Right renal pelvis (tissue), 4 donors: ENCODE measurements around the gene TRPM5. TPM values are rescaled to one million over a fixed set of nuclear protein-coding genes. Genes with fewer than 3 reads are reported as not detected.

ENCODE experiments used
- DNase-seq, 4 donors: peaks; one replicate each; pipeline ENCODE4 v3.0.0-alpha.2; 2013; ENCODE audit warnings: low read depth in 4 of 4, low spot score in 3 of 4, missing footprints in 1 of 4
- polyA plus RNA-seq, 4 donors: library from polyadenylated mRNA; unstranded; fragments of 120-200 nt; gene quantifications; one replicate each; pipeline ENCODE4 v1.2.1, GENCODE V29; 2013; ENCODE audit not compliant: insufficient read length in 4 of 4

The TRPM5 gene
- polyA plus RNA-seq, 4 donors: 2.0 to 3.1 (median 3.0) TPM

DNA sequence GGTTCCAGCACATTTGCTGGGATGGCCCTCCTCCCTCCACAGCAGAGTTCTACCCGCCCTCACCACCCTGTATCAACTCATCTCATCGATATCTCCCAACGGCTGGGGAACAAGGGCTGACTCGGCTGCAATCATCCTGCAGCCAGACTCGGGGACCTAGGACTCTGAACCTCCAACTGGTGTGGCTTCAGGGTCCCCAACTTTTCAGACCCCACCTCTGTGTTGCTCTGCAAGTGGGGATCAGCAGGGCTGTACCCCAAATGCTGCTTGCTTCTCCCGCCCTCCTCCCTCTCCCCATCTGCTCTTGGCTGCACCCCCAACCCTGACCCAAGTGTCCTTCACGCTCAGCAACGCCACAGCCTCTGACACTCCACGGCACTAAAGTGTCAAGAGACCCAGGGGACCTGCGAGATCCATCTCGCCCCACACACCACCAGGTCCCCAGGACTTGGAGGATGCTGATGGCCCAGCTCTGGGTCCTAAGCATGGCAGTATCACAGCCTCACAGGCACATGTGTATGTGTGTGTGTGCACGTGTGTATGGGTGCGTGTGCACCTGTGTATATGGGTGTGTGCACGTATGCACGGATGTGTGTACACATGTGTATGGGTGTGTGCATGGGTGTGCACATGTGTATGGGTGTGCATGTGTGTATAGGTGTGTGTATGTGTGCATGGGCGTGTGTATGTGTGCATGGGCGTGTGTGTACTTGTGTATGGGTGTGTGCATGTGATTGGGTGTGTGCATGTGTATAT is 26.9 kb upstream of the TRPM5 start:
- no peak for DNase-seq

DNA sequence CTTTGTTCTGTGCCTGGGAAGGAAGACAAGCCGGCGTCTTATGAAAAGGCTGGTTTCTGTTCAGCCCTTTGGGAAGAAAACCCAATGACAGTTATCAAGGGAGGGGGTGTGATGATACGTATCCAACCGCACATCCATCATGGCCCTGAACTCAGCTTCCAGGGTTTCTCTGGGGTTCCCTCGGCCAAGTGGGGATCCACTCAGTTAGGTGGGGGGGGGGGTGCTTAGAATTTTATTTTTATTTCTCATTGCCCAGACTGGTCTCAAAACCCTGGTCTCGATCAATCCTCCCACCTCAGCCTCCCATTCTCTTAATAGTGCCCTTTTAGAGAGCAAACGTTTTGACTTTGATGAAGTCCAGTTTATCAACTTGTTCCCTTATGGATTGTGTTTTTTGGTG is 26.2 kb upstream of the TRPM5 start:
- no peak for DNase-seq

DNA sequence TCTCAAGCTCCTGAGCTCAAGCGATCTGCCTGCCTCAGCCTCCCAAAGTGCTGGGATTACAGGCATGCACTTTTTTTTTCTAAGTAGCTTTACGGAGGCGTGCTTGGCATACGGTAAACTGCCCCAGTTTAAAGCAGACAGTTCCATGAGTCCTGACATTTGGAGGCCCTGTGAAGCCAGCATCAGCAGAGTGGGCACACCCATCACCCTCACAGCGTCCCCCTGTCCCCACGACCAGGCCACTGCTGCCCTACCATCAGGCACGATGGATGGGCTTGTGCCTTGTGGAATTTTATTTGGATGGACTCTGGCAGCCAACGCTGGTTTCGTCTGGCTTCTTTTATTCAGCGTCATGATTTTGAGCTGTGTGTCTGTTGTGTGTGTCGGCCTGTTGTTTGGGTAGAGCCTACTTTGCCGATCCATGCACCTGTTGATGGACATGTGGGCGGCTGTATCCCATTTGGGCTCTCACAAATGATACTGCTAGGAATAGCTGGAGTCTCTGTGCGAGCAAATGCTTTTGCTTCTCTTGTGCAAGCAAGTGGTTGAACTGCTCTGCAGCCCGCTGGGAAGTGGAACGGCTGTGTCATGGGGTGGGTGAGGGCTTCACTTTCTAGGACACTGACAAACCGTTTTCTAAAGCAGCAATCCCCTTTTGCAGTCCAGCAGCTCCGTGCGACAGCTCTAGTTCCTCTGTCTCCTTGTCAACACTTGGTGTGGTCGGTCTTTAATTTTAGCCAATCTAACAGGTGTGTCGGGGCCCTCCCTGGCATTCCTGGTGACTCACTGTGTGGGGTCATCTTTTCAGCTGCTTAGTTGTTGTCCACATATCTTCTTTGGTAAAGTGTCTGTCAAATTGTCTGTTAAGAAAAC is 24.3 kb upstream of the TRPM5 start:
- DNase-seq: no peak

DNA sequence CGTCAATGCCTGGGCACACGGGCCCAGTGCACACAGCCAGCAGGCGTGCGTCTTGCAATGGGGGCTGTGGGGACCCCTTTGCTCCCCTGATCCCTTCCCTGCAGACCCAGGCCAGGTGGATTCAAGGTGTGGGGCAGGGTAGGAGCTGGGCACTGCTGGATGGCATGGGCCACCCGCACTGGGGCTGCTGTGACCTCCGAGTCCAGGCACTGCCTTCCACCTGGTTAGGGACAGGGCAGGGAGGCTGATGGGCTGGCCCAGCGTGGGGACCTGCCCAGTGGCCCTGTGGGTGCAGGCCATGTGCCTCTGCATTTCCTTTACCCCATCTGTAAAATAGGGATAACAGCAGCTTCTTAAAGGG is 23.4 kb upstream of the TRPM5 start:
- DNase-seq: no peak

DNA sequence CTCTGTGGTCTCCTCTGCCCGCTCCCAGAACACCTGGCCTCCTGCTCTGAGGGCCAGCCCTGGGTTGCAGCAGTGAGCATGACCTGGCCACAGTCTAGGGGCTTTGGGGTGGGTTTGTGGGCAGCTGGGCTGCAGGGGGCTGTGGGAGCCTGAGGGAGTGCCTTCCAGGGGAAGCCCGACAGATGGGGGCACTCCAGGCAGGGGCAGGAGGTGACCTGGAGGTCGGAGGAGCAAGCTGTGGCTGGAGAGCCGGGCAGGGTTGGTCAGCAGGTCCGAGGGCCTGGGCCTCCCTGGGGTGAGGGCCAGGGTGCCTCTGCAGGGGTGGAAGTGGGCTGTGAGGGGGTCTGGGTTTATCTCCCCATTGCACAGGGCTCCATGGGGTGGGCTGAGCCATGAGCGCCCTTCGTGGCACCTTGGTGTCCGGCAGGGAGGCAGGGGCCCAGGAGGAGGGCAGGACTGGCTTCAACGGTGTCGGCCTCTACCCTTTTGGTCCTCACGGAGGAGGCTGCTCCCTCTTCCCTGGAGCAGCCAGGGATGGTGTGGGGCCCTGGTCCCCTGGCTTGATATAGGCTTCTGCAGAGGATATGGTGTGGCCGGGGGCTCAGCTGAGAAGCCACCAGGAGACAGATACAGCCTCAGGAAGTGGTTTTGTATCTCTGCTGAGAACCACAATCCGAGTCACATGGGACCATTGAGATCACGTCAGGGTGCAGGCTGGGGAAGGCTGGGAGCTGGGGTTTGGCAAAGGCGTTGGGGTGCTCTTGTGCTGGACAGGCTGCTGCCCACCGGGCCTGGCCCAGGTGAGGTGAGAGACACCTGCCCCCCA is 22.8 kb upstream of the TRPM5 start:
- no peak for DNase-seq

DNA sequence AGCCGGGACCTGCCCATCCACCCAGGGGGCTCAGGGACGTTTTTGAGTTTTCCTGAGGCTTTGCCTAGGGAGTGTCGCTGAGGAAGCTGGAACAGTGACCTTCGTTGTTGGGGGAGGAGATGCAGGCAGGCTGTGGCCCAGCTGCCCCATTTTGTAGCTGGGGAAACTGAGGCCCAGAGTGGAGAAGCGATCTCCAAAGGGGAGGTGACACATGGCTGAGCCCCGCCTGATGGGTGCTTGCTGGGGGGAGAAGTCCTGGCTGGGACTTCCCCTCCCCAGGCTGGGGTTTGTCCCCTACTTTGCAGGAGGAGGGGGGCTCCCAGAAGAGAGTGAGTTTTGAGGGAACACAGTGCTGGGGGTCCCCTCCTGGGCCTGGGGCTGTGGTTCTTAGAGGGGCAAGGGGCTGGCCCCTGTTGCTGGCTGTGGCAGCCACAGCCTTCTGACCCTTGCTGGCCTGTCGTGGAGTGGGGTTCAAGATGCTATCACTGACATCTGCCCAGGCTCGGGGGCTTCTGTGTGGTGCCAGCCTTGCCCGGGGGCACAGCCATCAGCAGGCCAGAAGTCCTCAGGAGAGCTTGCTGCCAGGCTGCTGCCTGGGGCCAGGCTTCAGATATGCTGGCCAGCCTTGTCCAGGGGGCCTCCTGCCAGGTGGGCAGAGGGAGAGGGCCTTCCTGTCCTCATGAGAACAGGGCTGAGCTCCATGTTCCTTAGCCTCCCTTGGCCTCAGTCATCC is 21.9 kb upstream of the TRPM5 start:
- no peak for DNase-seq

DNA sequence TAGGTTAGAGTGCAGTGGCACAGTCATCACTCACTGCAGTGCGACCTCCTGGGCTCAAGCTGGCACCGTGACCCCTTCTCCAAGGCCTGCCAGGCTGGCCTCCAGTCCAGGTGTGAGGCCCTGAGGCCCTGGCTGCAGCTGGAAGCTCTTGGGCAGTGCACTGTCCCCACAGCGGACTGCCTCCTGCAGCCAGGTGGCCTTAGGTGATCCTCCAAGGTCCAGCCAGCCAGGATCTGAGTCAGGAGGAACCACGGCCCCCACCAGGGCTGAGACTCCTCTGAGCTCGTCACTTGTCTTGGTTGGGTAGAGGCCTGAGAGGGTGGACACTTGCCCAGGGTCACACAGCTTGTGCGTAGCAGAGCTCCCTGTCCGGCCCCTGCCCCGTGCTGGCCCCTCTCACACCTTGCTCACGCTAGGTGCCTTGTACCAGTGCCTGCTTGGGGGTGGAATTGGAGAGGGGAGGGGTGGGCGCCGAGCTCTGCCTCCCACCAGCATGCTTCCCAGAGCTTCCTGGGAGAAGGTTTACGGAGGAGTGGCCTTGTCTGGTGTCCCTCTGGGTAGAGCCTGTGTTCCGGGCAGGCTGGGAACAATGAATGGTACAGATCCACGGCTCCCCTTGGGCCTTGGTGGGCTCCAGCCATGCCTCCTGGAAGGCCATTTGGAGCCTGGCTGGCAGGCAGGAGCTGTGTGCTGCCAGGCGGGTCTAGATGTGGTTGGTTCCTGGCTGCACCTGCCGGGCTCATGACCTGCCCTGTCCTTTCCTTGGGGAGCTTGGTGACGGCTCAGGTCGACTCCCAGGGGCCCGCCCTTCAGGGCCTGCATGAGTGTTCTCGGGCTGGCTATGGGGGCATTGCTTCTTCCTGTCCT is 21.1 kb upstream of the TRPM5 start:
- no peak for DNase-seq

DNA sequence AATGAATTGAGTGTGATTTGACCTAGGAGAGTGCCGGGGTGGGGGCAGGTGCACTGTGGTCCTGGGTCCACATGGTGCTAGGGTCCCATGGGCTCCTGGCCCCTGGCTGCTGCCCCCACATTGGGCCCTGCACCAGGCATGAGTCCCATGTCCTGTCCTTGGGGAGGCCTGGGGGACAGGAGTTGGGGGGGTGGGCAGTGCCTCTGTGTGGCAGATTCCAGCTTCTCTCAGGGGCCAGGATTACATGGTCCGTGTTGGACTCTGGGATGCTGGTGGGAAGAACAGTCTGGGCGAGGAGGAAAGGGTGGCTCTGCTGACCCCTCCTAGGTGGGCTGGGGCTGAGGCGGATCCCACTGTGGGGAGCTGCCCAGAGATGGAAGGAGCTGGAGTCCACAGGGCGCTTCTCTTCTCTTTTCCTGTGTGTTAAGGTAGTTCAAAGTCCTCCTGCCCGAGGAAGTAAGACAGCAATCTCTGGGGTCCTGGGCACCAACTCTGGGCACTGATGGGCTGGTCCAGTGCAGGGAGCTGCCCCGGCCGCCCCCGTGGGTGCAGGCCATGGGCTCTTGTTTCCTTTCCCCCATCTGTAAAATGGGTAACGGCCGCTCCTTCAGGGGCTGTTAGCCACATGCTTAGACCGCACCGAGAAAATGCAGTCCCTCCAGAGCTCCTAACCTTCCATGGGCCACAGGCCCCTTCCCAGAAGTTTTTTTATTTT is 20.3 kb upstream of the TRPM5 start:
- no peak for DNase-seq

DNA sequence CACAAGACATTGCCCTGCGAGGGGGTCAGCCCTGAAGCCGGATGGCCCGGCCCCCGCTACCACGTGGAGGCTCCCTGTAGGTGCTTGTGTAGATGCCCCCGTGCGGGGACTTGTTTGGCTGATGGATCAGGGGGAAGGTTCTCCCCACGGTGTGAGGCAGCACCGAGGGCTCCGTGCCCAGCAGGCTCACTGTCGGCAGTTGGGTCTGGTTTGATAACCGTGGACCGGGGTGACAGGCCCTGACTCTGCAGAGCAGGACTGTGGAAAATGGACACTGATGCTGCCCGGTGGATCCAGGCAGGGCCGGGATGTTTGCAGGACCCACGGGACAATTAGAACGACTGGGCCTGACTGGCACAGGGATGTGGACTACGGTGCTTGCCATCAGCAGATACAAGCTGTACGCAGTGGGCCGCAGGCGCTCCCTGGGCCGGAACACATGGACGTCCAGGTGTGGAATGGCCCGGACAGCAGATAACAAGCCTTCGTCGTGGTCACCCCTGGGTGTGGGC is 19.5 kb upstream of the TRPM5 start:
- no peak for DNase-seq

DNA sequence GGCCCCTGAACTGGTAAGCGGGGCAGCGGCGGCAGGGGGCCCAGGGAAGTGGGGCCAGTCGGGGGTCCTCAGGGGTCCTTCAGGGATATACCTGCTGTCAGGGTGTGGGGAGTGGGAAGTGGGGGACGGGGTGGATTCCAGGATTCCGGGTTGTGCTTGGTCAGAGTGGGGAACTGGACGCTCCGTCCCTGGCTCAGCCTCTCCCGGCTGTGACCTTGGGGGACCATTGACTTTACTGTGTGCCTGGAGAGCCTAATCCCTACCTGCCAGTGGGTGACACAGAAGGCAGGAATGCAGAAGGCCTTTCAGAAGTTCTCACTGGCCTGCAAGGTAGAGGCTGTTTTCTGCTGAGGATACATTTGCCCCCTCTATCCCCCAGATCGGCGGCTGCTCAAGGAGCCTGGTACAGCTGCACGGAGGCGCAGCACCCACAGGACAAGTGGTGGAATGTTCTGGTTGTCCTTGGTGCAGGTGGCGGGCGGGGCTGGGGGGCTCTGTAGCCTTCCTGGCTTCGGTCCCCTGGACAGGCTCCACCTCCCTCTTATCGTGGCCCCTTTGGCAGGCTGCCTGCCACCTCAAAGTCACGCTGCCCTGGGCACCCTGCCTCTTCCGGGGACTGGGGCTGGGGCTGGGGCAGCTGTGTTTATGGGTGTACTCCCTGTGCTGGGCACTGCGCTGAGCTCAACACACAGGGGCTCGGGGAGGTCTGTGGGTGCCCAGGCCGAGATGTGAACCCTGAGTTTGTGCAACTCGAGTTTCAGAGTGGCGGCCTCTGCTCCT is 18.9 kb upstream of the TRPM5 start:
- no peak for DNase-seq

DNA sequence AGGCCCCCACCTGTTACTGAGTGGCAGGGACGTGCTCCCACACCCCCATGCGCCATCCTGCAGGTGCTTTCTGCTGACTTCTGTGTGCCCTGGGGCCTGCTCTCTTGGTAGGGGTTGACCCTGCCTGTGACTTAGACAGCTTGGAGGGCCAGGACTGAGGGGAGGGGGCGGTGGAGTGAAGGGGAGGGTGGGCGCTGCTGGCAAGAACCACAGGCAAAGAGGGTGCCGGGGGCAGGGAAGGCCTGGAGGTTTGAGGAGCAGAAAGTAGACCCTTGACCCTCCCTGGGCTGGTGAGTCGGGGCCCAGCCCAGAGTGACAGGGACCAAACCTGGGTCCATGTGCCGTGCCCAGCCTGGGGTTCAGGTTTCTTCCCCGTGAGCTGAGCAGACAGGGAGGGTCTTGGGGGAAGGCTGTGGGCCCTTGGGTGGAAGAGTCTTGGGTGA is 18.2 kb upstream of the TRPM5 start:
- no peak for DNase-seq

DNA sequence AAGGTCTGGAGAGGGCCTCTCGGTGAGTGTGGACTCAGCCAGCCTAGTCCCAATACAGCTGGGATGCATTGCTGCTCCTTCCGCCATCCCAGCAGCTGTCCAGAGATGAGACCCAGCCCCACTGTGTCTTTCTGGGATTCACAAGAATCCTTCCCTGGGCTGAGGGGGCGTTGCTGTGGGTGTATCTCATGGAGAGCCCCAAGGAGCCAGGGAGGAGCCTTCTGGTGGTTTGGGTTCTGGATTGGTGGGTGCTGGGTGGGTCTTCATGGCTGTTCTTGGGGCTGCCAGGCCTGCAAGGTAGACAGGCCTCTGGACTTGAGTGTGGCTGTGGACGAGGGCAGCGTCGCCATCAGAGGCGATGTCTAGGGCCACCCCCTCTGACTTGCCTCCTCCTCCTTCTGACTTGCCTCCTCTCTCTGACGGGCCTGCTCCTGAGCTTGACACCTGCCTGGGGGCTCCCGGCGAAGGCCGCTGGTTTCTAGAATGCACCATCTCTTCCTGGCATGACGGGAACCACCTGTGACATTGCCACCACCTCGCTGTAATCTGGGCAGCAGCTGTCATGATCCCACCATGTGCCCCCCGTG is 17.7 kb upstream of the TRPM5 start:
- no peak for DNase-seq

DNA sequence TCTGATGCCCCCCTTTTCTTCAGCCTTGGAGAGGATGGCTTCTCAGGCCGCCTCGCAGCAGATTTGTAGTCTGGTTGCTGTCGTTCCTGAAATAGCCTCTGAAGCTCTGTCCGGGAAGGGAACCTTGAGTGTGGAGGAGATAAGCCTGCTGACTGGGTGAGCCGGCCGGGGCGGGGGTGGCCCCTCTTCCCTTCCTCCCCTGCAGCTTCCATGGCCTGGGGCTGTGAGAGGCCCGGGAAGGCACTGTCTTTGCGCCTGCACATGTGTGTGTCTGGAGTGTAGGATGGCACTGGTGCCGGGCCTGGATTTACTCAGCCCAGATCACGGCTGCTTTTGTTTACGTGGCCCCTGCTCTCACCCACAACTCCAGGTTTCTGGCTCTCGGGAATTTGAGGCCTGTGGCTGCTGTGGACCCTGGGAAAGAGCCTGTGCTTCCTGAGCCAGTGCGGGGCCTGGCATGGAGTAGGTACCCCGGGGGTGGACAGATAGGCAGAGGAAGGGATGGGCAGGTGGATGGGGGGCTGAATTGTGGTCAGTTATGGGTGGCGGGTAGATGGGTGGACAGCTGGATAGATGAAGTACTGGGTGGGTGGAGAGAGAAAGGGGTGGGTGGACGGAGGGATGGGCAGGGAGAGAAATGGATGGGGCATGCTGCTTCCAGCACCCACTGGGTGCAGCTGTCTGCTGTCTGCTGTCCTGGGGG is 17.1 kb upstream of the TRPM5 start:
- no peak for DNase-seq

DNA sequence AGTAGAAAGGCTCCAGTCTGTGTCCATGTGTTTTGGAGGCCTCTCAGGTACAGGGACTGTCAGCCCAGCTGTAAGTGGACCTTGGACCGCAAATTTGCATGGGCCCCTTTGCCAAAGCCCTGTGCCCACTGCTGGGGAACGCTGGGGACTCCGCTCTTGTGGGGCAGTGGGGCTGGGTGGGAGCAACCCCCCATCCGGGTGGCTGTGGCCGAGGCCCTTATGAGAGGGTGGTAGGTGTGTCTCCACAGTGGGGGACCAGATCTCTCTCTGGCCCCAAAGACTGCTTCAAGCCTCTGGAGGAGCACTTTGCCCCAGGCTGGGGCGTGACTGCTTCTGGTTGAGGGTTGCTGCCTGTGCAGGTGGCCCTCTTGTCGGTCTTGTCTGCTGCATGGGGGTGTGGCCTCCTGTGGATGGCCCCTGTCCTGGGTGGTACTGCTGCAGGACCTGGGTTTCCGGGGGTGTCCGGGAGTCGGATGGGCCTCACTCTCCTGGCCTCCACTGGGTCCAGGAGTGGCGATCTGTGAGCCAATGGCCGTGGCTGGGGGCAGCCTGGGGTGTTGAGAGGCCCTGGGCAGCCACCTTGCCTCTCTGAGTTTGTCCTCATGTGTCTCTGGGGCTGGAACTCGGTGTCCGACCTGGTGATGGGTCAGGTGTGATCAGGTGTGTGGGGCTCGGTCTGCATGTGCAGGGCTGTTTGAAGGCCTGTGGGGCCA is 16.4 kb upstream of the TRPM5 start:
- DNase-seq: no peak

DNA sequence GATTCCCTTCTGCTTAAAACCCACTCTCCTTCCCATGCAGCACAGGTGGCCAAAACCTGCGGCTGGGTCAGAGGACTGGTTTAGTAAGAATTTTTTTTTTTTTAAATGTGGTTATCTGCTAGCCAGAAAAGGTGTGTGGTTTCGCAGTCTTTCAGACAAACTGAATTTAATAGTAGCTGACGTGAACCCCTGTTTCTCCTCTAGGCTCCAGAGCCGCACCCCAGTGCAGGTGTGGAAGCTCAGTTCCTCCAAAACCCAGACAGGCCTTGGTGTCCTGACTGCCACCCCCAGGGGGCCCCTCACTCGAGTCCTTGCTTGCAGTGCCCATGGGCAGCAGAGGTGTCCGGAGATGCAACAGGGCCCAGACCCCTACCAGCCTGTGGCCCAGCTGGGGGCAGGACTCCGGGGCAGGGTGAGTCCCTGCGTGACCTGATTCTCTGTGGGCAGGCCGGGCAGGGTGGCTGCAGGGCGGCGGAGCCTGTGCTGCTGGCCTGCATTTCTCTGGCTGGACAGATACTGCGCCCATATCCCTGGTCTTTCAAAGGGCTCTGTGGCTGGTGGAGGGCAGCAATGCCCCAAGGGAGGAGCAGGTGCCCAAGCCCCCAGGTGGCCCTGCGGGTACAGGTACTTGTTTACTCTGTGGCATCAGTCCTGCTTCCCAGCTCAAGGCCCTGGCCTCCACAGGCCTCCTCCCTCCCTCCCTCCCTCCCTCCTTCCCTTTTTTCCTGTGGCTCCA is 15.7 kb upstream of the TRPM5 start:
- no peak for DNase-seq
